NCI-H1436 treated with DMSO at 0.1 percent for 48 hours (cell line): ENCODE measurements around the gene THAP7.

Experiments used
- DNase-seq: peaks from one replicate; lab custom pipeline; 2025; lab: John Stamatoyannopoulos, UW

The THAP7 gene

DNA sequence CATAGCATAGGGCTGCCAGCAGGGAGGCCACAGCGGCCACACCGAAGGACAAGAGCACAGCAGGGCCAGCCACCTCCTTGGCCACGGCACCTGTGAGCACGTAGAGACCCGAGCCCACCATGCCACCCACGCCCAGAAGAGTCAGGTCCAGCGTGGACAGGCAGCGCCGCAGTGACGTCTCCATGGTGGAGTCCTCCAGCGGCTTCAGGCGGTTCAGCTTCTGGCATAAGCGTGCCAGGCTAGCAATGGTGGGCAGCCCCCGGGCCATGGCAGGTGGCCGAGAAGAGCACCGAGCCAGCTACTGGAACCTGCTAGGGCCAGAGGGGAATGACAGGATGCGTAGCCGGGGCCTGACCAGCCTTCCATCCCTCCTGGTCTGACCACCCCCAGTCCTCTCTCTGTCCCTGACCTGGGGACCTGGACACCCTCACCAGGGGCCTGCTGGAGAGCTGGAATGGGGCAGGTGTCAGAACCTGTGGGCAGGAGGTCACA lies 29.7 kb upstream of the THAP7 start:
- DNase-seq: no peak

DNA sequence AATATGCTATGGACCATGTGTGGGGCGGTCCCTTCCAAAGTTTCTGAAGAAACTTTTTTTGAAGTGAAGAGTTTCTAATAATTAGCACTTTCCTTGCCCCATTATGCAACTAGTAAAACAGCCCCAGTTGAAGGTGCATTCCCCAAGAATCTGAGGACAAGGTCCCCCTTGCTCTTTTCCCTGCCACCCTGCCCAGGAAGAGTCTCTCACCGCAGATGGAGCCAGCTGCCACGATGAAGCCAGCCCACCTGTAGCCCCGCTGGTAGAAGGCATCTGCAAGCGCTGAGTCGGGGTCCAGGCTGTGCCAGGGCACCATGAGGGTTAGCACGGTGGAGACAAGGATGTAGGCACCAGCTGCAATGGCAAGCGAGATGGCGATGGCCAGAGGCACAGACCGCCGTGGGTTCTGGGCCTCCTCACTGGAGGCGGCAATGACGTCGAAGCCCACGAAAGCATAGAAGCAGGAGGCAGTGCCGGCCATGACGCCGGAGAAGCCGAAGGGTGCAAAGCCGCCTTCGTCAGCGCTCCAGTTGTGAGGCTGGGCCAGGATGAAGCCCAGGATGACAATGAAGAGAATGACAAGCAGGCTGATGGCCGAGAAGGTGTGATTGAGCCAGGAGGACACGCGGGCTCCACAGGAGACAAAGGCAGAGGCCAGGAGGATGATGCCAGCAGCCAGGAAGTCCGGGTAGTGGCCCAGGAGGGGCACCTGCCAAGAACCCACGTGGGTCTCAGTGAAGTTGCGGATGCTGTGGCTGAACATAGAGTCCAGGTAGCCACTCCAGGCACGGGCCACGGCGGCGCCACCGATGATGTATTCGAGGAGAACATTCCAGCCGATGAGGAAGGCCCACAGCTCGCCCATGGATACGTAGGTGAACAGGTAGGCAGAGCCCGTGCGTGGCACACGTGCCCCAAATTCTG lies 29.0 kb upstream of the THAP7 start:
- DNase-seq: no peak

- no peak for DNase-seq
These were observed 28.1 kb upstream of the THAP7 start for GRCh38 chr22:21030032-21030431.

GRCh38 chr22:21029486-21030025 lies 27.6 kb upstream of the THAP7 start:
- no peak for DNase-seq

DNA sequence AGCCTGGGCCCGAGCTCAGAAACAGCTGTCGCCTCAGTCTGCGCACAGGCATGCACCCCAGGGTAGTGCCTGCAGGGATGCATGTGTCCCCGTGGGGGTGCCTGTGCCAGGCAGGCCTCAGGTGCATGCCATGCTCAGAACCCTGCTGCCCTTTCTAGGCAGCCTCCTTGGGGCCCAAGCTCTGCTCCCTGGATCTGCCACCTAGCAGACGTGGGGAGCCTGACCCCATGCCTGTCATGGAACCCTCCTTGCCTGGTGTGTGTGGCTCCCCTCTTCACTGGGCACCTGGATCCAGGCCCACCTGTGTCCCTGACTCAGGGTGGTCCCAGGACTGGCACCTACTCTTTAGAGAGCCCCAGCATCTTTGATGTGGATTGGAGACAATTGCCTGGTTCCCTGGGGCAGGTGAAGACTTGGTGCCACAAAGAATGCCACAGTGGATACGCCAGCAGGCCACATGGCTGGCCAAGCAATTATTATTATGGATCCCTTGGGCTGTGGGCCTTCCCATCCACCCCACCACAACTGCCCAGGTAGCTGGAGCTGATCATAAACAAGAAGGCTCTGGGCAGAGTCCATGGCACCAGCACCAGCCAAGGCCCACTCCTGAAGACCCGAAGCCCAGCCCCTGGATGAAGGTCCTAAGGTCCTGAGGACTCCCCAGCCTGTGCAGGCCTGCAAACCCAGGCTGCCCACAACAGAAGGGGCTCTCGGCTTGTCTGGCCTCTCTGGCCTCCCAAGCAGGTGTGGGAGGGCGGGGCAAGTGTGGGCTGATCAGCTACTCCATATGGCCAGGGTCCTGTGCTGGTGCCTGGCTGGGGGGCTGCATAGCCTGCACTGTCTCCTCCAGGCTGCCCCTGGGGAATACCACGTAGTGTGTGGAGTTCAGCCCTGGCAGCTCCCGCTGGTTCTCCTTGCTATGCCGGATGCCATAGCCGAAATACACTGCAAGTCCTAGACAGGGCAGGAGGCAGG lies 26.6 kb upstream of the THAP7 start:
- DNase-seq: no peak

- DNase-seq: no peak
These were observed 25.1 kb upstream of the THAP7 start for GRCh38 chr22:21026783-21027692.

- no peak for DNase-seq
These were observed 24.1 kb upstream of the THAP7 start for GRCh38 chr22:21025763-21026755.

GRCh38 chr22:21025266-21025665 lies 23.3 kb upstream of the THAP7 start:
- DNase-seq: no peak

GRCh38 chr22:21022955-21023614 lies 21.2 kb upstream of the THAP7 start:
- no peak for DNase-seq

- DNase-seq: no peak
These were observed 20.6 kb upstream of the THAP7 start for GRCh38 chr22:21022507-21022906.

DNA sequence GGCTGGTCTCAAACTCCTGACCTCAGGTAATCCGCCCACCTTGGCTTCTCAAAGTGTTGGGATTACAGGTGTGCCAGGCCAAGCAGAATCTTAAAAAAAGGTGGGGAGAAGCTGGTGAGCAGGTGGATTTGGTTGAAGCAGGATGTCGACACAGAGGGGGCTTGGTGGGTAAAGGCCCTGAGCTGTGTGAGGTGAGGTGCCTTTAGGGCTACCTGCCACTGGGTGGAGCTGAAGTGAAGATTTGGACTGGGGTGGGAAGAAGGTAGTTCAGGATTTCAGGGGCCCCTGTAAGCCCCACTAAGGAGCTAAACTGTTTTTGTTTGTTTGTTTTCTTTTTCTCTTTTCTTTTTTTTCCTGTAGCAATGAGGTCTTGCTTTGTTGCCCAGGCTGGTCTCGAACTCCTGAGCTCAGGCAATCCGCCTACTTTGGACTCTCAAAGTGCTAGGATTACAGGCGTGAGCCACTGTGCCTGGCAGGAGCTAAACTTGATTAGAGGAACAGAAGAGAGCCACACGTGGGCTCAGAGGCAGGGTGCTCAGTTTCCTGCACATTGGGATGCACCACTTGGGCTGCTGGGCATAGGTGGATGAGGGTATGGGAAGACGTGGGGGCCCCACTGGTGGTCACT lies 19.0 kb upstream of the THAP7 start:
- DNase-seq: no peak

- DNase-seq: no peak
These were observed 16.4 kb upstream of the THAP7 start for GRCh38 chr22:21018314-21018713.

DNA sequence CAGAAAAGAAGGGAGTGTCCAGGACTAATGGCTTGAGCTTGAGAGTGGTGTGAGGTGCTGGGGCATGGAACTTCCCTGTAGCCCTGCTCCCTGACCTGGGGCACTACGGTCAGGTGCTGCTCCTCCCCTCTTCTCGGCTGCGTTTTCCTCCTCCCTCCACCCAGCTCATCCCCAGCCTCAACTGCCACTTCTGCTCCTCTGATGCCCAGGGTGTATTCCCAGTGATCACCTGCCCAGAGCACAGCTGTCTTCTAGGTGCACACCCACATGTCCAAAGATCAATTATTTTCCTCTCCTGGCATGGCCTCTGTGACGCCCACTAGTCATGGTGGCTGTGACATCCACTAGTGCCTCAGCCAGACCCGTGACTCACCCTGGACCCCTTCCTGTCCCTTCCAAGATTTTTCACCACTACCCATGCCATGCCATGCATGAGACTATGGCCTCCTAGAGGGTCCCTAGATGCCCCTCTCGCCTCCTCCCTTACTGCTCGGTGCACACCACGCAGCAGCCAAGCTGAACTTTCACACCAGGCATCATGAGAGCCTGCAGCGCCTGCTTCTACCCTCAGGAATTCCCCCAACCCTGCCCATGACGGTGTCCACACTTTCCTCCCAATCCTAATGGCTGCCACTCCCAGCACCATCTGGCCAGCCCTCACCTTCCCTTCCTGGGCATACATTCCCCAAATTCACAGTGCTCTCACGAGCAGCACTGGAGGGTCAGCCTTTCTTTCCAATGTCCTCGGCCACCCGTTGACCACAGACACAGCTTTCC lies 14.9 kb upstream of the THAP7 start:
- no peak for DNase-seq

- no peak for DNase-seq
These were observed 13.6 kb upstream of the THAP7 start for GRCh38 chr22:21015466-21016006.

DNA sequence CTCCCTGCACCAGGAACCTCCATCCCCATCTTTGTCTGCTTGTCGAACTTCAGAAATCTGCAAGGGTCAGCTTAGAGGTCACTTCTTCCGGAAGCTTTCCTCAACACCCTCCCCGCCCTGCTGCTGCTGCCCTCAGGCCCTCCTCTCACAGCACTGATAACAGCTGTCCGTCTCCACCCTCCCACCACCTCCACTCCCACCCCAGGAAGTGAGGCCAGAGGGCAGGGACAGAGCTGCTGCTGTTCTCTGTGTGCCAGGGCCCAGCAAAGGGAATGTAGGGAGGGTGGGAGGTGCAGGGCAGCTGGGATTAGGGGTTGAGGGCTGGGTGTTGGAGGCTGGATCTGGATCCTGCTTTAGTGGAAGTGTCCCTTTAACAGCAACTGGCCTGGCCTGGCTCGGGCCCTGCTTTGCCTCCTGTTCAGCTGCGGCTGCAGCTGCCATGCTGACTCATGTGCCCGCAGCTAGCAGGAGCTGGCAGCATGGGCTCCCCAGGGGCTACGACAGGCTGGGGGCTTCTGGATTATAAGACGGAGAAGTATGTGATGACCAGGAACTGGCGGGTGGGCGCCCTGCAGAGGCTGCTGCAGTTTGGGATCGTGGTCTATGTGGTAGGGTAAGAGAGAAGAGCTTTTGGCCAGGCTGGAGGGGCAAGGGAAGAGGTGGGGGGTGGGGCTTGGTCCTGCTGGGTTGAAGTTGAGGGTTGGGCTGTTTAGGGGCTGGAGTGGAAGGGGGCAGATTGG lies 13.0 kb upstream of the THAP7 start, which contains the start of gene P2RX6:
Gene P2RX6, plus strand, starts transcription at position 440 of the 740 bp plus-strand sequence. Its CDS starts 10 bp downstream, at position 450.
- no peak for DNase-seq

- peak; percentile 86 for DNase-seq
These were observed 12.3 kb upstream of the THAP7 start for GRCh38 chr22:21014202-21014725.
